Prostate gland (tissue), 2 donors: Measurements from ENCODE around the gene SPON1.

Experiments
- POLR2A ChIP-seq: fragments of 450-650 bp; IDR thresholded peaks from one replicate; pipeline ENCODE4 v1.6.1; 2016; ENCODE audit warnings: antibody characterized with exemption, mild to moderate bottlenecking
- TF ChIP-seq, protein P1 (sequence below), 4 experiments: fragments of 200-600 bp in 2 of 4; fragments of 450-650 bp in 2 of 4; sonication (generic) in 2 of 4; IDR thresholded peaks; 1 replicate in 3 of 4; 2 replicates in 1 of 4; pipeline ENCODE4 v1.5.1; 2016 to 2019; ENCODE audit warnings: antibody characterized with exemption in 4 of 4, mild to moderate bottlenecking in 2 of 4, moderate library complexity in 2 of 4

DNA sequence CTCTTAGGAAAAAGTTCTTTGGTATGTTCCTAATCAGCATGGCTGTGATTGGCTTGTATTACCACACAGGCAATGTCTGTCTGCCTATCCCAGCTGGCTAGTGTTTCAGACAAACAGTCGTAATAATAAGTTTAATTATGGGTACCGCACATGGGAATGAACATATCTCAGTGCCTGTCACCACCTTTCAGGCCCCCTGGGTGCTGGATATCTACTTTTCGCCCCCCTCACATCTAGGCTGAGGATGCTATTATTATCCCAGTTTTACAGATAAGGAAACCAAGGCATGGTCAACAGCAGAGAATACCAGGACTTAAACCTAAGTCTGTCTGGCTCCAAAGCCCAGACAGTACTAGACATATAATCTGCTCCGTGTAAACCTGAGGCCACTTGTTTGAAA is 174.8 kb downstream of the SPON1 start:
- TF ChIP-seq, protein P1, sequence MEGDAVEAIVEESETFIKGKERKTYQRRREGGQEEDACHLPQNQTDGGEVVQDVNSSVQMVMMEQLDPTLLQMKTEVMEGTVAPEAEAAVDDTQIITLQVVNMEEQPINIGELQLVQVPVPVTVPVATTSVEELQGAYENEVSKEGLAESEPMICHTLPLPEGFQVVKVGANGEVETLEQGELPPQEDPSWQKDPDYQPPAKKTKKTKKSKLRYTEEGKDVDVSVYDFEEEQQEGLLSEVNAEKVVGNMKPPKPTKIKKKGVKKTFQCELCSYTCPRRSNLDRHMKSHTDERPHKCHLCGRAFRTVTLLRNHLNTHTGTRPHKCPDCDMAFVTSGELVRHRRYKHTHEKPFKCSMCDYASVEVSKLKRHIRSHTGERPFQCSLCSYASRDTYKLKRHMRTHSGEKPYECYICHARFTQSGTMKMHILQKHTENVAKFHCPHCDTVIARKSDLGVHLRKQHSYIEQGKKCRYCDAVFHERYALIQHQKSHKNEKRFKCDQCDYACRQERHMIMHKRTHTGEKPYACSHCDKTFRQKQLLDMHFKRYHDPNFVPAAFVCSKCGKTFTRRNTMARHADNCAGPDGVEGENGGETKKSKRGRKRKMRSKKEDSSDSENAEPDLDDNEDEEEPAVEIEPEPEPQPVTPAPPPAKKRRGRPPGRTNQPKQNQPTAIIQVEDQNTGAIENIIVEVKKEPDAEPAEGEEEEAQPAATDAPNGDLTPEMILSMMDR (IDR thresholded peaks at IDR 0.05): no peak
- TF ChIP-seq POLR2A: no peak
